GM19463 (cell line): ENCODE data around the gene MAPK8.

ENCODE experiments used
- ATAC-seq: cut with Tn5 transposase; IDR thresholded peaks from one replicate; pipeline ENCODE4 v1.9.1; 2021; ENCODE audit warnings: mild to moderate bottlenecking, moderate library complexity; ENCODE audit not compliant: unreplicated experiment

The MAPK8 gene

DNA sequence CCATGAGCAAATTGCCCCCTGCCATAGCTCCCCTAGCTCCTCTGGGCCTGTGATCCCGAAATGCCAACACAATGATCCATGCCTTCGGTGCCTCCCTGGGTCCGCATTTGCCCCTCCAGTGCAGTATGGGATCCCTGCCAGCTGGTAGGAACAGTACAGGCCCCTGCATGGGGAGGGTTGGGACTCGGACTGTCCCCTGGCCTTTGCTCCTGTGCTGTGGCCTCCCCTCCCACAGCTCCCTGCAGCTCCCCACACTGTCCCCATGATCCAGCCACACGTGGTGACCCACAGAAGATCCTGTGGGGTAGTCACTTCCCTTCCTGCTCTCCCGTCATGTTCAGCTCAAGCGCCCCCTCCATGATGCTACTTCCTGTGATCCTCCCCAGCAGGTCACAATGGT is 140.3 kb downstream of the MAPK8 start:
- no peak for ATAC-seq

- ATAC-seq: no peak
These were observed 141.1 kb downstream of the MAPK8 start for GRCh38 chr10:48447356-48448215.

GRCh38 chr10:48448796-48449195 is 142.3 kb downstream of the MAPK8 start:
- no peak for ATAC-seq

- no peak for ATAC-seq
These were observed 143.2 kb downstream of the MAPK8 start for GRCh38 chr10:48449501-48450232.

DNA sequence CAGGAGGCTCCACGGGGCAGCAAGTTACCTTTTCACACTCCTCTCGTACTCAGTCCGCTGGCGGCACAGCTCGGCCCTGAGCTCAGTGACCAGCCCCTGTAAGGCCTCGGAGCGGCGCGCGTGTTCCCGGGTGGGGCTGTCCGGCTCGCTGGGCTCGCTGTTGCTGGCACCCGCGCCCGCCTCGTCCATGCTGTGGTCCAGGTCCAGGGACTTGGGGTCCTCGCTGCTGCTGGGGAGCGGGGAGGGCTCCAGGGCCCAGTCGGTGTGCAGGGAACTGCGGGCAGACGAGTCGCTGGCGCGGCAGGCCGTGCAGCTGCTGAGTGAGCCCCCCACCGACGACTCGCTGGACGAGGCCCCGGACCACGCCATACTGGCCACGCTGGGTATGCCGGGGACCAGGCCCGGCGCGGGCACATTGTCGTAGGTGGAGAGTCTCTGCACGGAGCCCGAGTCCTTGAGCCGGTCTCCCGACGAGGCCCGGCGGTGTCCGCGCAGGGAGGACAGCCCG is 143.8 kb downstream of the MAPK8 start:
- no peak for ATAC-seq

GRCh38 chr10:48450741-48451466 is 144.4 kb downstream of the MAPK8 start:
- no peak for ATAC-seq

GRCh38 chr10:48451969-48452878 is 145.7 kb downstream of the MAPK8 start:
- ATAC-seq: no peak

DNA sequence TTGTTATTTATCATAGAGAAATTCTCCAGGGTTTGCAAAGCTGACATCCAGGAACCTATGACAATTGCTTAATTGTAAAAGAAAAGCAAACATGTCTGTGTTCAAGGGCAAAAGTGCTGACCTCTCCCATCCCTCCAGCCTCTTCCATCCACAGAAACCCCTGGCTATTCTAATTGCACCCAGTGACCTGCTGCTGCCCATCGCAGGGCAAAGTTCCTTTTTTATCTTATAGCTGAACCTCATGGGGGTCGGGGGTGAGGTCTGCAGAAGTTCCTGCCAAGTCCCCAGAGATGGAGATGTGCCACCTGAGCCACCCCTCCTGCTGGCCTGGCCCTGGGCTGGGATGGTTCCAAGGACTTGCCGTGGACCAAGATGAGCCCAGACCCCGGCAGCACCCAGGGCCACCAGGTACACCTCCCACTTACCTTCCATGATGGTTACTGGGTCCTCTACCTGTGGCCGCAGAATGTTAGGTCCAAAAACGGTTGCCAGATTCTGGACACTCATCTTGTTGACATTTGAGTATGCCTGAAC is 146.5 kb downstream of the MAPK8 start:
- no peak for ATAC-seq

- ATAC-seq: no peak
These were observed 147.2 kb downstream of the MAPK8 start for GRCh38 chr10:48453451-48454301.

GRCh38 chr10:48454302-48455054 is 148.0 kb downstream of the MAPK8 start:
- ATAC-seq: no peak

DNA sequence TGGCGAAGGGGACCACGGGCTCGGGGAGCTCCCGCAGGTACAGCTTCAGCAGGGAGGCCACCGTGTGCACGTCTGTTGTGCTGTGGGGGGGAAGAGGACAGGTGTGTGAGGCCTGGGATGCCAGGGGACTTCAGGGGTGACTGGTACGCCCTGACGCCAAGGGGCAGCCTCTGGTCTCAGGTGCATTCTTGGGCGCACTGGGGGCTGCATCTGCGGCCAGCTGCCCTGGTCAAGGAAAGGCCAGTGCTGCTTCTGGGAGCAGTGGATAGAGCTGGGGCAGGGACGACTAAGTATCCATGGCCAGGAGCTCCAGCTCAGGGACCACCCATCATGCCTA is 148.5 kb downstream of the MAPK8 start:
- ATAC-seq: no peak

DNA sequence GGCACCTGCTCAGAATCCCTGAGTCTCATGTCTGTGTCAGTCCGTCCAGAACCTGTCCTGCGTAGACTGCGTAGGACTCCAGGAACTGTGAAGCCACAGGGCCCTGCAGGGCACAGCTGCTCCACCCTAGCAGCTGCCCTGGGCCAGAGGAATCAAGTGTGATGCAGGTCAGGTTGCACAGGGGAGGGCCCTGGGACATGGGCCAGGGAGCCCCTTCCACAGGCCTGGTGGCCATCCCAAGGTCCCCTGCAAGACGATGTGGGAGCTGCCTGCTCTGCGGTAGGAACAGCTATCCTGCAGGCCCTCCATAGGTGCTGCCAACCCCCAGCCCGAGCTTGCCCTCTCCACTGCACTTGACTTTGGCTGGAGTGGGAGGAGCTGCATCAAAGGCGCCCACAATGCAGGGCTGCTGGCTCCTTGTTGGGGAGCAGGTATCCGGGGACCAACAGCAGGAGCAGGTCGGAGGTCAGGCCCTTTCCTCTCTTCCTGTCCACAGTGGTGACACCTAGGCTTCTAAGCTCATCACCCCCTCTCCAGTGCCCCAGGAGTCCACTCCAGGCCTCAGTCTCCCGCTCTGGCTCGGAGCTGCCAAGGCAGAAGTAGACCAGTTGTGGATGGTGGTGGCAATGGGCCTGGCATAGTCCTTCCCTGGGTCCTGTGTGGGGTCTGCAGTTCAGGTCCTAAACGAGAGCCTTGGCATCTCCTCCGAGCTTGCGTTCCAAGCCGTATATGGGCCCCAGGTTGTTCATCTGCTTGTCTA is 149.1 kb downstream of the MAPK8 start:
- no peak for ATAC-seq

- no peak for ATAC-seq
These were observed 149.9 kb downstream of the MAPK8 start for GRCh38 chr10:48456361-48456804.

GRCh38 chr10:48456808-48457761 is 150.6 kb downstream of the MAPK8 start:
- ATAC-seq: peak; percentile 61

- ATAC-seq: no peak
These were observed 151.6 kb downstream of the MAPK8 start for GRCh38 chr10:48457949-48458661.

GRCh38 chr10:48458662-48459048 is 152.2 kb downstream of the MAPK8 start:
- no peak for ATAC-seq
